Posterior cingulate gyrus (tissue), 11 donors: ENCODE results near the gene ST8SIA6.
A peak's percentile ranks its signal among the peaks of the same experiment; 100 is the strongest.
"Not testable (repeated sequence)": the region's sequence is repeated elsewhere in the genome, so short reads cannot be mapped to it uniquely, and the experiment has no call there.

Experiments
- DNase-seq, 10 donors: peaks; one replicate each; pipeline versions ENCODE4 v3.0.0 to v3.0.0-alpha.2; 2020 to 2021; ENCODE audit warnings: mixed read lengths in 3 of 10
- intact Hi-C: fragments of 100-400 bp; cut with DNase I; formaldehyde crosslinking; loops from one replicate; pipeline ENCODE4 v1.15.1; 2023

ST8SIA6 gene

GRCh38 chr10:17454161-17455014, at the start of gene ST8SIA6:
TSS of gene ST8SIA6 (minus strand) at chr10:17454595. CDS start at chr10:17454255, 340 bp downstream.
- intact Hi-C loops, result no loop called here
- peak in 7 of 10 donors; percentile 5 to 85 (median 26) for DNase-seq

GRCh38 chr10:17503795-17504194, 49.4 kb upstream of the ST8SIA6 start:
- intact Hi-C loops, result no loop called here
- no peak for DNase-seq

- intact Hi-C loops, result no loop called here
- DNase-seq, result no peak
These were observed 48.4 kb upstream of the ST8SIA6 start for GRCh38 chr10:17502814-17503213.

GRCh38 chr10:17499014-17499413, 44.6 kb upstream of the ST8SIA6 start:
- DNase-seq, intact Hi-C loops: not testable (repeated sequence)

DNA sequence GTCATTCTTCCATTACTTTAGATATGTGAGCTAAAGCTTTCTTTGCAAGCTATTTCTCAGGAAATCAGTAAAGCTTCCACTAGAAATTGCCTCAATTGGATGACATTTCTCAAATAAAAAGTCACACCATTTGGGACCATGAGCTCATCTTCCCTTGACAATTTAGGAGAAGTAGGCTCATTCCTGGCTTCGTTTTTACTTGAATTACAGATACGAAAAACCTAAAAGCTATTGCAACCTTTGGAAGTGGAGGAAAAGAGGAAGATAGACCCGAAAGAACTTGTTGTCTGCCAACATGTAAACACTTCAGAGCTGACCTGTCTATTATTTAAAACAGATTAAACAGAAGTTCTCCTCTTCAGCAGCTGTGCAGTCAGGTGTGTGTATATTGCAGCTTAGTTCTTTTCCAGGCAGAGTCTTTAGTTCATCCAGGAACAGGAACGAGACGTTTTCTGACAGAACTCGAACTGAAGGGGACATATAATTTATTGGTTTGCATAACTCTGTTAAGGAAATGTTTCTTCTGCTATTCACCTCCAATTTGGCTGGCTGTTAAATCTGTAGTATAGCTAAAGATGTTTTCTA, 43.1 kb upstream of the ST8SIA6 start:
- intact Hi-C loops, result no loop called here
- DNase-seq, result no peak

GRCh38 chr10:17494626-17495260, 40.3 kb upstream of the ST8SIA6 start:
- intact Hi-C loops, result no loop called here
- no peak for DNase-seq

DNA sequence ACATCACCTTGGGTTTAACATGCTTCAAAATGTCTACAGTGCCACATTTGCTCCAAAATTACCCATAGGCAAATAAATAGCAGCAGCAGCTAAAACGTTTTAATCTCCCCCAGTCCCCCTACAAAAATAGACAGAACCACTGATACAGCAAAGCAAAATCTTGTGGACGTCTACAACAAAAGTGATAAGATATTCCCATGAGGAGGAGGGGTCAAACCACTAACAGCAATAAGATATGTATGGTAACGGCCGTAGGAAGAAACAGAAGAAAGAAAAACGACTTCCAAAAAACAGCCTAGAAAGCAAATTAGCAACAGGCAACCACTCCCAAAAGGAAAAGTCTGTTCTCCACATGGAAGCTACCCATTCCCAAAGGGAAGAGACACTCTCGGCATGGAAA, 34.5 kb upstream of the ST8SIA6 start:
- intact Hi-C loops, result no loop called here
- no peak for DNase-seq

GRCh38 chr10:17483079-17483478, 28.7 kb upstream of the ST8SIA6 start:
- no peak for DNase-seq
- intact Hi-C loops, result no loop called here

DNA sequence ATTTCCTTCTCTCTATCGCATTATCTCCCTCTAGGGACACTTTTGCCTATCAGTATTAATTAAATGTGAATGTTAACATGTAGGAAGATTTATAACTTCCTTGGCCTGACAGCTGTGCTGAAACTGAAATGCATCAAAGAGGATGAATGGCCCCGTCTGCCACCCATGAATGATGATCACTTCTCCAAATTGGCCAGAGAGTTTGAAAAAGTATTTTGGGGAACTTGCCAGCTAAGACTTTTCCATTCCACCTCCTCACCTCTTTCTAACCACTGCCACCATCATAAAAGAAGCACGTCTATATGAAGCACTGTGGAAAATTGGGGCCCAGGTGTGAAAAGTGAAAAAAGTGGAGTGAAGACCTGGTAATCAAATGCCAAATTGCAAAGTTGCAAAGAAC, 25.4 kb upstream of the ST8SIA6 start:
- DNase-seq, result no peak
- intact Hi-C loops, result no loop called here

- intact Hi-C loops, result no loop called here
These were observed 24.7 kb upstream of the ST8SIA6 start for GRCh38 chr10:17479015-17479615.

DNA sequence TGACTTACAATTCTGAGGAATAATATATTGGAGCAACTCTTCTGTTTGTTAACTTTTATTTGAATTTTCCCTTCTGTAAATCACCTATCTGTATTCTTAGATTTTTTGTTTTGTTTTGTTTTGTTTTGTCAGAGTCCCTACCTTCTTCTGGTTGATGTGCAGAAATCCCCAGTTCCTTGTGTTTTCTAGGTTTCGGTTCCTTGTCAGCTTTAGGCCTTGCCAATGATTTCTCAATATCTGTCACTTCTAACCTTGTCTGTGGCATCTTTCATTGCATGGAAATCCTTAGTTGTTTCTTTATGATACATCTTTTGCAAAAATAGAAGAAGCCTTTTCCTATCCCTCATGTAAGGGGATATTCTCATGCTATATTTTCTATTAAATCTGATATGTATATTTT, 21.7 kb upstream of the ST8SIA6 start:
- no peak for DNase-seq
- intact Hi-C loops, result no loop called here

More at GRCh38 chr10:17479015-17479615, 24.7 kb upstream of the ST8SIA6 start:
- no peak for DNase-seq

GRCh38 chr10:17475661-17476060, 21.3 kb upstream of the ST8SIA6 start:
- intact Hi-C loops, result no loop called here
- no peak for DNase-seq

GRCh38 chr10:17474595-17475323, 20.4 kb upstream of the ST8SIA6 start:
- DNase-seq, result no peak
- intact Hi-C loops, result no loop called here

DNA sequence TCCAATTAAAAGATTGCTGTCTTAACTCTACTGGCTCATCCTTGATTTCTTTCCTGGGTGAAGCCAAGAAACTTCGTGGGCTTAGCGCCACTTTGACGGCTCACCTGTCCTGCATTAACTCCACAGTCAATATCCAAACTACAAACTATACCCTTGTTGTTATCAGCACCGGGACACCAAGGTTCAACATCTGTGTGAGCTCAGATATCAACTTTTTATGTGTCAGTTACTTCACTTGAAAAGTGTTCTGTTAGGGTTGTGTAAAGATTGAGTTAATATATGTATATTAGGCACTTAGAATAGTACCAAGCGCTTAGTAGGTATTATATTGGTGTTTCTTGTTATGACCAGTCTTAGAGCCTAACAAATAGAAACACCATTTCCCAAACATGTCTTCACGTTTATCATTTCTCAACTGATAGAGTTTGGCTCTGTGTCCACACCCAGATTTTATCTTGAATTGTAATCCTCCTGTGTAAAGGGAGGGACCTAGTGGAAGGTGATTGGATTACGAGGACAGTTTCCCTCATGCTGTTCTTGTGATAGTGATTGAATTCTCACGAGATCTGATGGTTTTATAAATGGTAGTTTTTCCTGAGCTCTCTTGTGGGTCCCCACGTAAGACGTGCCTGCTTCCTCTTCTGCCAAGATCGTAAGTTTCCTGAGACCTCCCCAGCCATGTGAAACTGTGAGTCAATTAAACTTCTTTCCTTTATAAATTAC, 19.0 kb upstream of the ST8SIA6 start:
- intact Hi-C loops, result no loop called here
- DNase-seq, result no peak

- intact Hi-C loops, result no loop called here
- no peak for DNase-seq
These were observed 18.3 kb upstream of the ST8SIA6 start for GRCh38 chr10:17472481-17473227.

GRCh38 chr10:17470246-17470645, 15.9 kb upstream of the ST8SIA6 start:
- intact Hi-C loops, result no loop called here
- no peak for DNase-seq

GRCh38 chr10:17465328-17466125, 11.1 kb upstream of the ST8SIA6 start:
- no peak for DNase-seq
- intact Hi-C loops, result no loop called here

- intact Hi-C loops, result no loop called here
These were observed 10.2 kb upstream of the ST8SIA6 start for GRCh38 chr10:17464545-17464944.

More at GRCh38 chr10:17464545-17464944, 10.2 kb upstream of the ST8SIA6 start:
- DNase-seq, result no peak
